Esophagus squamous epithelium (tissue), 5 donors: ENCODE measurements around the gene SUSD4. TPM values are rescaled to one million over a fixed set of nuclear protein-coding genes. Genes with fewer than 3 reads are reported as not detected.

Experiments
- DNase-seq: peaks from one replicate; lab custom pipeline; 2025; lab: John Stamatoyannopoulos, UW
- H3K27ac ChIP-seq, 4 donors: fragments of 200-600 bp; sonication (generic); one replicate each; pipeline ENCODE4 v1.5.1; 2016 to 2019; ENCODE audit warnings: mild to moderate bottlenecking in 1 of 4
- H3K27me3 ChIP-seq, 4 donors: fragments of 200-600 bp; sonication (generic); 1 replicate in 3 of 4; 2 replicates in 1 of 4; pipeline versions ENCODE4 v1.5.1 to v1.6.0; 2017 to 2021; ENCODE audit warnings: antibody characterized with exemption in 1 of 4
- H3K36me3 ChIP-seq, 3 donors: fragments of 200-600 bp; sonication (generic); one replicate each; pipeline ENCODE4 v1.5.1; 2016 to 2019
- H3K4me1 ChIP-seq, 3 donors: fragments of 200-600 bp; sonication (generic); one replicate each; pipeline ENCODE4 v1.5.1; 2017 to 2019
- H3K4me3 ChIP-seq, 4 donors: fragments of 200-600 bp; sonication (generic); 1 replicate in 3 of 4; 2 replicates in 1 of 4; pipeline ENCODE4 v1.5.1; 2016 to 2019; ENCODE audit warnings: mild to moderate bottlenecking in 2 of 4, moderate library complexity in 1 of 4
- H3K9me3 ChIP-seq, 3 donors: fragments of 200-600 bp; sonication (generic); one replicate each; pipeline ENCODE4 v1.5.1; 2016 to 2019
- CTCF ChIP-seq, 6 experiments: fragments of 450-650 bp in 4 of 6; fragments of 200-600 bp in 2 of 6; sonication (generic) in 2 of 6; IDR thresholded peaks; one replicate each; pipeline ENCODE4 v1.5.1; 2016 to 2019; ENCODE audit warnings: antibody characterized with exemption in 6 of 6, mild to moderate bottlenecking in 4 of 6, moderate library complexity in 4 of 6
- POLR2A ChIP-seq, 4 donors: fragments of 450-650 bp; IDR thresholded peaks; one replicate each; pipeline ENCODE4 v1.6.1; 2017; ENCODE audit warnings: antibody characterized with exemption in 4 of 4, mild to moderate bottlenecking in 4 of 4, moderate library complexity in 3 of 4
- WGBS, 2 donors: methylation state at CpG; one replicate each; pipeline ENCODE4 v1.1.5; 2018; 5-methylcytosine and 5-hydroxymethylcytosine counted together
- intact Hi-C: fragments of 100-400 bp; cut with DNase I; formaldehyde crosslinking; loops from one replicate; pipeline ENCODE4 v1.15.0; 2022
- total RNA-seq, 4 donors: library from RNA; depleted of rRNA; stranded (reverse); fragments of >200 nt; gene quantifications; one replicate each; pipeline ENCODE4 v1.1.0, GENCODE V29; 2016
- donor health status: DM: yes; HTN: yes; CAD: no.

The SUSD4 gene
- total RNA-seq, 4 donors from 2014 or later, result 42.7 to 50.6 (median 46.5) TPM

DNA sequence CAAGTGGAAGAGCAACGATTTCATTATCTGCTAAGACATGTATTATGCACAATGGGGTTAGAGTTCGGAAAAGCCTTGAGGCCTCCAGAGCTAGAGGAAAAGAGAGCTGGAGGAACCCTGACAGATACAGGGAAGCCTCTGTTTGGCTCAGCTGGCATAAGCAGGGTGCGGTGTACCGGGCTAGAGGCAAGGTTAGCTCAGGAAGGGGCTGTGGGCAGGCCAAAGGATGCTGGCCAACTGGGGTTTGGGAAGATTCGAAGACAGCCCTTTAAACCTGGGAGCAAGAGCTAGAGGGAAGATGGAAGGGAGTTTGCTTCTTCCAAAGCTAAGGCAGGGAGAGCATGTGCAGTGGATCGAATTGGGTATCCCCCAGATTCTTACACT is 113.4 kb downstream of the SUSD4 start:
- H3K4me3 ChIP-seq, result no peak overlapping the region
- TF ChIP-seq POLR2A (IDR thresholded peaks at IDR 0.05) (no peak), CTCF (IDR thresholded peaks at IDR 0.05) (no peak)
- intact Hi-C loops, result no loop called here
- H3K36me3 ChIP-seq, result no peaks in the 10 kb centered on the region
- WGBS, 2 donors, result 47 to 63% methylated on average over 6 of the region's 6 CpGs
- no peaks in the 10 kb centered on the region for H3K27me3 ChIP-seq
- H3K9me3 ChIP-seq, result no peaks in the 10 kb centered on the region
- peaks cover 7 to 42% (median 19%) of the 10 kb centered on the region in 3 donors for H3K4me1 ChIP-seq
- peak overlapping the region; percentile 46 to 77 (median 62) for H3K27ac ChIP-seq
- no peak for DNase-seq

- Histone ChIP-seq H3K9me3 (no peaks in the 10 kb centered on the region), H3K4me1 (peaks cover 1 to 36% (median 15%) of the 10 kb centered on the region in 3 donors), H3K27ac (peak overlapping the region in 3 of 4 donors; percentile 46 to 77 (median 73)), H3K27me3 (no peaks in the 10 kb centered on the region), H3K4me3 (no peak overlapping the region), H3K36me3 (no peaks in the 10 kb centered on the region)
- intact Hi-C loops, result loop anchor here (10.0 kb wide), 1 partner anchor 115 kb away; no protein-coding TSS in a partner anchor
- DNase-seq, result no peak
- TF ChIP-seq POLR2A (IDR thresholded peaks at IDR 0.05), result no peak
- WGBS, 2 donors, result 35 to 49% methylated on average over 3 of the region's 3 CpGs
These were observed 113.9 kb downstream of the SUSD4 start for GRCh38 chr1:223249854-223250631.

GRCh38 chr1:223248770-223249140 is 115.2 kb downstream of the SUSD4 start:
- Histone ChIP-seq H3K4me1 (peaks cover 0 to 31% (median 15%) of the 10 kb centered on the region in 3 donors), H3K27me3 (no peaks in the 10 kb centered on the region), H3K9me3 (no peaks in the 10 kb centered on the region), H3K4me3 (no peak overlapping the region), H3K36me3 (no peaks in the 10 kb centered on the region), H3K27ac (no peak overlapping the region)
- no peak for TF ChIP-seq POLR2A (IDR thresholded peaks at IDR 0.05)
- DNase-seq, result no peak
- intact Hi-C loops, result loop anchor here (10.0 kb wide), 1 partner anchor 114 kb away; no protein-coding TSS in a partner anchor
- 62 to 76% methylated on average over 6 of the region's 6 CpGs for WGBS, 2 donors

DNA sequence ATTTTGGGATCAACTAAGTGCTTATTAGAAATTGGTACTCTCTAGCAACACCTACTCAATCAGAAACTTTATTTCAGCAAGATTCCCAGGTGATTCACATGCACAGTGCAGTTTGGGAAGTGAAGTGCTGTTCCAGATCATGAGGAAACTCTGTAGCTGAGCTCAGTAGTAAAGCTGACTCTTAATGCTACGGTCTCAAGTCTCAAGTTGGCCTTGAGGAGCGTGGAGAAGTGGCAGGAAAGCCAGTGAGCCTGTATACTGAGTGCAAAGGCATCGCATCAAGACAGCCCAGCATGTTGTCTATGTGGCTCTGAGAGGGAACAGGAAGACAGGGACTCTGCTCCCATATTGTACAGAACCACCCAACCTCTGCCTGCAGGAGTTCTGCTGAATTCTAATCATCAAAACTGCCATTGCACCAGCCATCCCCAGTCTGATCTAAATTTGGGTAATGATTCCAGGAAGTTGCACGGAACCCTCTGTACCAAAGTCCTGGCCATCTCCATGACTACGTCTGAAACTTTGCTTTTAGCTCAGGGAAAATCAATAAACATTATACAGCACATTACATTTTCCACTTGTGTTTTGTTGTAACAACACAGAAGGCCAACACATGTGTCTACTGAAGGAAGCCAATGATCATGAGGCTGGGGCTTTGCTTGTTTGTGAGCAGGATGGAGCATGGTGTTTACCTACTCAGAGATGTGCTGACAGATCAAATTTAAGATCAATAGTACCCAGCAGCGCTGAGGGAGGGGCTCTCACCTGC is 115.8 kb downstream of the SUSD4 start:
- H3K9me3 ChIP-seq, result no peaks in the 10 kb centered on the region
- no peak for TF ChIP-seq POLR2A (IDR thresholded peaks at IDR 0.05)
- TF ChIP-seq CTCF (IDR thresholded peaks at IDR 0.05), result no peak
- intact Hi-C loops, result loop anchor here (10.0 kb wide), 1 partner anchor 113 kb away; no protein-coding TSS in a partner anchor
- no peak overlapping the region for H3K27ac ChIP-seq
- DNase-seq, result no peak
- H3K4me1 ChIP-seq, result peaks cover 0 to 31% (median 15%) of the 10 kb centered on the region in 3 donors
- WGBS, 2 donors, result 67 to 68% methylated on average over 5 to 6 of the region's 6 CpGs
- peaks cover 0 to 5% (median 0%) of the 10 kb centered on the region in 3 donors for H3K36me3 ChIP-seq
- no peak overlapping the region for H3K4me3 ChIP-seq
- H3K27me3 ChIP-seq, result no peaks in the 10 kb centered on the region

- Histone ChIP-seq H3K9me3 (no peaks in the 10 kb centered on the region), H3K36me3 (peaks cover 0 to 7% (median 0%) of the 10 kb centered on the region in 3 donors), H3K4me1 (peaks cover 0 to 31% (median 15%) of the 10 kb centered on the region in 3 donors), H3K4me3 (no peak overlapping the region), H3K27ac (no peak overlapping the region), H3K27me3 (no peaks in the 10 kb centered on the region)
- TF ChIP-seq CTCF (IDR thresholded peaks at IDR 0.05) (no peak), POLR2A (IDR thresholded peaks at IDR 0.05) (no peak)
- DNase-seq, result no peak
- intact Hi-C loops, result loop anchor here (10.0 kb wide), 1 partner anchor 112 kb away; no protein-coding TSS in a partner anchor
- WGBS, 2 donors, result 70 to 91% methylated on average over 5 of the region's 5 CpGs
These were observed 117.4 kb downstream of the SUSD4 start for GRCh38 chr1:223246476-223247112.
